ENCODE measurements around the gene TANGO6.

TANGO6 gene

DNA sequence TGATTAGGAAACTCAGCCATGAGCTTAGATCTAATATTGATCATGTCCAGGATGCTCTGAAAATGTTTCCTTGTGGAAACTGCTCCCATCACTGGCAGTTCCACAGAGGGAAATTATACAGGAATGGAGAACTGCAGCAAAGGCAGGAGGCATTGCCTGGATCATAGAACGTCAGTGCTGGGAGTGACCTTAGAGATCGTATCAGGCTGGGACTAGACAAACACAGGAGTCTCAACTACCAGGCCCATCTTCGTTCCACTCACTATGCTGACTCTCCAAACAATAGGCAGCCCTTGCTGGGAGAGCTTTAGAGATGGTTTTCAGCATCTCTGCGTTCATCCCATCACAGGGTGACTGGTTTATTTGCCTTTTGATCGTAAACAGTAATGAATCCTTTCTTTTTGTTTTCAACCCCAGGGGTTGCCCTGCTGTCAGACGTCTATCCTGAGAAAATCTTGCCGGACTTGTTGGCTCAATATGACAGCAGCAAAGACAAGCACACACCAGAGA, 130.3 kb downstream of the TANGO6 start:
- Histone ChIP-seq H3K23ac (ENCODE audit: low read length in 2 of 2) (no peak overlapping the region), H2BK12ac (ENCODE audit: low read length in 2 of 2) (no peak overlapping the region), H3K4me2 (ENCODE audit: low read length, poor library complexity, severe bottlenecking) (no peak overlapping the region), H3K18ac (ENCODE audit: low read depth in 1 of 2, low read length in 2 of 2) (no peak overlapping the region), H2AK5ac (ENCODE audit: low read length, severe bottlenecking) (peak overlapping the region; percentile 60), H4K91ac (ENCODE audit: low read length) (no peak overlapping the region), H2BK5ac (ENCODE audit: low read depth, low read length, poor library complexity, severe bottlenecking) (no peak overlapping the region), H3K36me3 (ENCODE audit: control insufficient read depth in 1 of 2, insufficient read depth in 2 of 2, low read depth in 1 of 2, low read length in 2 of 2) (peaks cover 22 to 39% of the 10 kb centered on the region in 2 experiments), H2BK120ac (ENCODE audit: low read depth, low read length) (no peak overlapping the region), H3K4me3 (ENCODE audit: insufficient read depth in 1 of 2, low read depth in 1 of 2, low read length in 2 of 2) (no peak overlapping the region), H2AFZ (ENCODE audit: low read depth, low read length) (no peak overlapping the region), H3K14ac (ENCODE audit: low read length in 2 of 2) (no peak overlapping the region), H2BK15ac (ENCODE audit: low read depth, poor library complexity, severe bottlenecking) (no peak overlapping the region), H3K9me3 (ENCODE audit: control insufficient read depth, low read length) (no peaks in the 10 kb centered on the region), H3K79me1 (replicated peaks; ENCODE audit: low read length, poor library complexity, severe bottlenecking) (peaks cover 4% of the 10 kb centered on the region), H3K4ac (ENCODE audit: low read depth in 1 of 2, low read length in 2 of 2) (no peak overlapping the region), H3K27ac (ENCODE audit: low read length, poor library complexity, severe bottlenecking) (no peak overlapping the region), H3K9ac (ENCODE audit: low read length) (no peak overlapping the region), H3K4me1 (ENCODE audit: control insufficient read depth, insufficient read depth, low read depth, low read length) (peaks cover 7% of the 10 kb centered on the region), H3K27me3 (ENCODE audit: control insufficient read depth in 1 of 2, insufficient read depth in 1 of 2, low read length in 2 of 2) (no peaks in the 10 kb centered on the region), H4K8ac (ENCODE audit: low read length) (no peak overlapping the region)
- DNase-seq = no peak
- WGBS = 85% methylated on average over 7 of the region's 7 CpGs

DNA sequence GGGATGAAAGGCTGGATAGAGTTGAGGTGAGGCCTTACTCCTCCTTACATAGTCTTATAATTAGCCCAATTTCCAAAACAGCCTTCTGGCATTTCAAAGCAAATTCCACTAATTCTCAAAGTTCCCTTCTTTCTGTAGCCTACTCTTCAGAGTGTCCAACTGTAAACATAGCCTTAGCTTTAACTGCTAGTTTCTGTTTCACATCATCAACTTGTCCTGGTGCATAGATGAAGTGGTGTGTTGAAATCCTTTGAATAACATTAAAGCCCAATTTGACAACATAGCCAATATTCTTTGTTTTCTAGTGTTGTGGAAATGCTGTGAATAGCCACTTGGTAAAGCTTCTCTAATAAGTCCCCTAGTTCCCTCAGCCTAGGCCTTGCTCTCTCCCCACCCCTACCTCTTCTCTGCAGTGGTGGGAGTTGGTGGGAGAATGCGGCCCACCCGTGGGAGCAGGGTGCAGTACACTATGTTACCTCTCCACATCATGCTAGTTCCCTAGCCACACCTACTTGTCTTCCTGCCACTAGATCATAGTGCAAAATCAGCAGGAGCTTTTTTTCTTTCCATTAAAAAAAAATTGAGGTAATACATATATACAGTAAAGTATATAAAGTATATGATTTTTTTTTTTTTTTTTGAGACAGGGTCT, 135.1 kb downstream of the TANGO6 start:
- Histone ChIP-seq H3K14ac (ENCODE audit: low read length in 2 of 2) (no peak overlapping the region), H3K36me3 (ENCODE audit: control insufficient read depth in 1 of 2, insufficient read depth in 2 of 2, low read depth in 1 of 2, low read length in 2 of 2) (peaks cover 29 to 42% of the 10 kb centered on the region in 2 experiments), H3K9me3 (ENCODE audit: control insufficient read depth, low read length) (no peaks in the 10 kb centered on the region), H2BK12ac (ENCODE audit: low read length in 2 of 2) (no peak overlapping the region), H3K27ac (ENCODE audit: low read length, poor library complexity, severe bottlenecking) (no peak overlapping the region), H3K4me2 (ENCODE audit: low read length, poor library complexity, severe bottlenecking) (no peak overlapping the region), H4K8ac (ENCODE audit: low read length) (no peak overlapping the region), H3K9ac (ENCODE audit: low read length) (no peak overlapping the region), H3K23ac (ENCODE audit: low read length in 2 of 2) (no peak overlapping the region), H3K4me1 (ENCODE audit: control insufficient read depth, insufficient read depth, low read depth, low read length) (peaks cover 1% of the 10 kb centered on the region), H3K27me3 (ENCODE audit: control insufficient read depth in 1 of 2, insufficient read depth in 1 of 2, low read length in 2 of 2) (no peaks in the 10 kb centered on the region), H2BK5ac (ENCODE audit: low read depth, low read length, poor library complexity, severe bottlenecking) (no peak overlapping the region), H4K91ac (ENCODE audit: low read length) (no peak overlapping the region), H2BK120ac (ENCODE audit: low read depth, low read length) (no peak overlapping the region), H2BK15ac (ENCODE audit: low read depth, poor library complexity, severe bottlenecking) (no peak overlapping the region), H3K4me3 (ENCODE audit: insufficient read depth in 1 of 2, low read depth in 1 of 2, low read length in 2 of 2) (no peak overlapping the region), H3K18ac (ENCODE audit: low read depth in 1 of 2, low read length in 2 of 2) (no peak overlapping the region), H3K79me1 (replicated peaks; ENCODE audit: low read length, poor library complexity, severe bottlenecking) (peaks cover 3% of the 10 kb centered on the region), H3K4ac (ENCODE audit: low read depth in 1 of 2, low read length in 2 of 2) (no peak overlapping the region), H2AK5ac (ENCODE audit: low read length, severe bottlenecking) (no peak overlapping the region), H2AFZ (ENCODE audit: low read depth, low read length) (no peak overlapping the region)
- WGBS = 100% methylated on average over 2 of the region's 2 CpGs
- peak; percentile 40 for DNase-seq

DNA sequence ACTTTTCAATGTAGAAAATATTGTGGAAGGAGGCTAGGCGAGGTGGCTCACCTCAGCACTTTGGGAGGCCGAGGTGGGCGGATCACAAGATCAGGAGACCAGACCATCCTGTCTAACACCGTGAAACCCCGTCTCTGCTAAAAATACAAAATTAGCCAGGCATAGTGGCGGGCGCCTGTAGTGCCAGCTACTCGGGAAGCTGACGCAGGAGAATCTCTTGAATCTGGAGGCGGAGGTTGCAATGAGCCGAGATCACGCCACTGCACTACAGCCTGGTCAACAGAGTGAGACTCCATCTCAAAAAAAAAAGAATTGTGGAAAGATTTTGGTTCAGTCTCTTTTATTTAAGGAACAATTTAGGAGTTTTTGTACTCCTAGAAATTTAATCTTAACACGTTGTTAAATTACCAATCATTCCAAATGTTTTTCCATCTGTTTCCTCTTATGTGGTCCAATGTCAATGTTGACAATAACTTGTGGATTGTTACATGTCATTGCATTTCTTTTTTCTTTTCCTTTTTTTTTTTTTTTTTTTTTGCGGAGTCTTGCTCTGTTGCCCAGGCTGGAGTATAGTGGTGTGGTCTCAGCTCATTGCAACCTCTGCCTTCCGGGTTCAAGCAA, 137.5 kb downstream of the TANGO6 start:
- Histone ChIP-seq H4K8ac (ENCODE audit: low read length) (no peak overlapping the region), H3K4me2 (ENCODE audit: low read length, poor library complexity, severe bottlenecking) (no peak overlapping the region), H3K18ac (ENCODE audit: low read depth in 1 of 2, low read length in 2 of 2) (no peak overlapping the region), H2AFZ (ENCODE audit: low read depth, low read length) (no peak overlapping the region), H3K9me3 (ENCODE audit: control insufficient read depth, low read length) (no peaks in the 10 kb centered on the region), H3K27me3 (ENCODE audit: control insufficient read depth in 1 of 2, insufficient read depth in 1 of 2, low read length in 2 of 2) (no peaks in the 10 kb centered on the region), H3K79me1 (replicated peaks; ENCODE audit: low read length, poor library complexity, severe bottlenecking) (peaks cover 1% of the 10 kb centered on the region), H2BK12ac (ENCODE audit: low read length in 2 of 2) (no peak overlapping the region), H2BK120ac (ENCODE audit: low read depth, low read length) (no peak overlapping the region), H3K14ac (ENCODE audit: low read length in 2 of 2) (no peak overlapping the region), H4K91ac (ENCODE audit: low read length) (no peak overlapping the region), H3K9ac (ENCODE audit: low read length) (no peak overlapping the region), H2BK5ac (ENCODE audit: low read depth, low read length, poor library complexity, severe bottlenecking) (no peak overlapping the region), H2AK5ac (ENCODE audit: low read length, severe bottlenecking) (no peak overlapping the region), H3K4me1 (ENCODE audit: control insufficient read depth, insufficient read depth, low read depth, low read length) (peaks cover 2% of the 10 kb centered on the region), H3K27ac (ENCODE audit: low read length, poor library complexity, severe bottlenecking) (no peak overlapping the region), H3K4ac (ENCODE audit: low read depth in 1 of 2, low read length in 2 of 2) (no peak overlapping the region), H3K23ac (ENCODE audit: low read length in 2 of 2) (no peak overlapping the region), H3K4me3 (ENCODE audit: insufficient read depth in 1 of 2, low read depth in 1 of 2, low read length in 2 of 2) (no peak overlapping the region), H2BK15ac (ENCODE audit: low read depth, poor library complexity, severe bottlenecking) (no peak overlapping the region), H3K36me3 (ENCODE audit: control insufficient read depth in 1 of 2, insufficient read depth in 2 of 2, low read depth in 1 of 2, low read length in 2 of 2) (peaks cover 14 to 20% of the 10 kb centered on the region in 2 experiments)
- DNase-seq = no peak
- 97% methylated on average over 13 of the region's 15 CpGs for WGBS

DNA sequence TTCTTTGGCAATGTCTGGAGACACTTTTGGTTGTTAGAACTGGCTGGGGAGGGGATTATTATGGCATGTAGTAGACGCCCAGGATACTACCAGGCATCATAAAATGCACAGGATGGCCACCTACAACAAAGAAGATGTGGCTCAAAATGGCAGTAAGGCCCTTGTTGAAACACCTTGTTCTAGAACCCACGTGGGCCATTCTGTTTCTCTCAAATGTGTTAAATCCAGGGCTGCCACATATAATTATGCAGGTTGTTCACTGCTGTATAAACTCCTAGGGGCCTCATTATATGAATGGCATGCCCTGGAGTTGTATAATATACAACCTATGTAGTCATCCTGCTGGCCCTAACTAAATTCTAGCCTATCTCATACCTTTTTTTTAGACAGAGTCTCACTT, 138.6 kb downstream of the TANGO6 start:
- peaks cover 3% of the 10 kb centered on the region for H3K4me1 ChIP-seq (ENCODE audit: control insufficient read depth, insufficient read depth, low read depth, low read length)
- H2AK5ac ChIP-seq (ENCODE audit: low read length, severe bottlenecking) = no peak overlapping the region
- H2BK120ac ChIP-seq (ENCODE audit: low read depth, low read length) = no peak overlapping the region
- H3K27me3 ChIP-seq (ENCODE audit: control insufficient read depth in 1 of 2, insufficient read depth in 1 of 2, low read length in 2 of 2) = no peaks in the 10 kb centered on the region
- no peak overlapping the region for H3K27ac ChIP-seq (ENCODE audit: low read length, poor library complexity, severe bottlenecking)
- H3K9ac ChIP-seq (ENCODE audit: low read length) = no peak overlapping the region
- no peak overlapping the region for H2BK15ac ChIP-seq (ENCODE audit: low read depth, poor library complexity, severe bottlenecking)
- H3K79me1 ChIP-seq (replicated peaks; ENCODE audit: low read length, poor library complexity, severe bottlenecking) = peaks cover 1% of the 10 kb centered on the region
- H3K9me3 ChIP-seq (ENCODE audit: control insufficient read depth, low read length) = no peaks in the 10 kb centered on the region
- no peak overlapping the region for H2AFZ ChIP-seq (ENCODE audit: low read depth, low read length)
- H4K91ac ChIP-seq (ENCODE audit: low read length) = no peak overlapping the region
- H3K14ac ChIP-seq (ENCODE audit: low read length in 2 of 2) = no peak overlapping the region
- H3K36me3 ChIP-seq (ENCODE audit: control insufficient read depth in 1 of 2, insufficient read depth in 2 of 2, low read depth in 1 of 2, low read length in 2 of 2) = peaks cover 11 to 13% of the 10 kb centered on the region in 2 experiments
- no peak overlapping the region for H3K4me2 ChIP-seq (ENCODE audit: low read length, poor library complexity, severe bottlenecking)
- no peak for DNase-seq
- H4K8ac ChIP-seq (ENCODE audit: low read length) = no peak overlapping the region
- no peak overlapping the region for H3K4ac ChIP-seq (ENCODE audit: low read depth in 1 of 2, low read length in 2 of 2)
- no peak overlapping the region for H2BK5ac ChIP-seq (ENCODE audit: low read depth, low read length, poor library complexity, severe bottlenecking)
- no peak overlapping the region for H3K23ac ChIP-seq (ENCODE audit: low read length in 2 of 2)
- 97% methylated on average over 2 of the region's 2 CpGs for WGBS
- no peak overlapping the region for H3K18ac ChIP-seq (ENCODE audit: low read depth in 1 of 2, low read length in 2 of 2)
- no peak overlapping the region for H2BK12ac ChIP-seq (ENCODE audit: low read length in 2 of 2)
- H3K4me3 ChIP-seq (ENCODE audit: insufficient read depth in 1 of 2, low read depth in 1 of 2, low read length in 2 of 2) = no peak overlapping the region

Measured in mesenchymal stem cell (in vitro differentiated cells and primary cell).